GM19023 (cell line): ENCODE data around the gene JAK1.
"Not testable (repeated sequence)": the region's sequence is repeated elsewhere in the genome, so short reads cannot be mapped to it uniquely, and the experiment has no call there.

Source experiments
- ATAC-seq: cut with Tn5 transposase; IDR thresholded peaks from one replicate; pipeline ENCODE4 v1.9.1; 2021; ENCODE audit warnings: mild to moderate bottlenecking, moderate library complexity; ENCODE audit not compliant: unreplicated experiment

The JAK1 gene

DNA sequence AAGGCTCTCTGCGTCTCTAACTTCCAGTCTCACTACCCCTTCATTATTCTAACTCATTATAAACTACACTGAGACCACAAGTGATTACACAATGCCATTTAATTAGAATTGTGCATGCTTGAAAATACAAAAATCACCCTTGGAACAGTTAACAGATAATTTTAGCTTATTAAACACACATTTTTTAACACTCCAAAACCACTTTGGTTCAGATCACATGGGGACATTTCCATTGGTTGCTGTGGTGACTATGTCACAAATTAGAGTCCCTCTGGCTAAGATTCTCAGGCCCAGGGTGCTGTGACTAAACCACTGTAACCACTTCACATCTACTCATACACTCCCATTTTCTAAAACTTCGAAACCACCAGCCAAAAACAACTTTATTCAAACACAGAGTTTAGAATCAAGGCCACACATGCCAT is 43.0 kb downstream of the JAK1 start:
- no peak for ATAC-seq

DNA sequence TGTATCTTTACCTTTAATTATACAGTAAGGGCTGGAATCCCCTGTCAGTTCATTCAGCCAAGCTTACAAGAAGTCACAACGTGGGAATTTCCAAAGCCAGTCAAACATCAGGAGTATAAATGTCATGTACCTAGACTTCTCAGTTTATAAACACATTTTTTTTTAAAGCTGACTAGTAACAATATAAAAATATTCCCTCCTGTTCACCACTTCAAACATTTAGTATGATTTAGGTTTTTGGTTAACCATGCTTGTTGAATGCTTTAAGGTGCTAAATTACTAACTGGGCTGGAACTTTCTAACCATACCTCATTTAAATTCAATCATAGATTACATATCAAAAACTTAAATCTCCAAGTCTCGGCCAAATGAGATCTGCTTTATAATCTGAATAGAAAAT is 44.0 kb downstream of the JAK1 start:
- ATAC-seq, result no peak

DNA sequence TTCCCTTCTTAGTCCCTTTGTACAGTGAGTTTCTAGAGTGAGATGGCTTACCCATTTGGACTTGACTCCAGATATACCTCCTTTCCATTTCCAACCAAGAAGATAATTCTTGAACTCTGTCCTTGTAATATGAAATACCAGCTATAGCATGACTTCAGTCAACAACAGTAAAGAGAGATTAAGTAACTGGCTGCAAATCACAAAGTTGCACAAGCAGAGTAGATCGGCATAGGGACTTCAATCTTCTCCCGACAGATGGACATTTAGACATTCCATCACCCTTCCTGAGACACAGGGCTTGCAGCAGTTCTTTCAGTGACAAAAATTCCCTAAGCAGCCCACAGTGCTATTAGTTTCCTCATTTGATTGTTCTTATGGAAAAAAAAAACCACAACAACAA is 44.6 kb downstream of the JAK1 start:
- no peak for ATAC-seq

DNA sequence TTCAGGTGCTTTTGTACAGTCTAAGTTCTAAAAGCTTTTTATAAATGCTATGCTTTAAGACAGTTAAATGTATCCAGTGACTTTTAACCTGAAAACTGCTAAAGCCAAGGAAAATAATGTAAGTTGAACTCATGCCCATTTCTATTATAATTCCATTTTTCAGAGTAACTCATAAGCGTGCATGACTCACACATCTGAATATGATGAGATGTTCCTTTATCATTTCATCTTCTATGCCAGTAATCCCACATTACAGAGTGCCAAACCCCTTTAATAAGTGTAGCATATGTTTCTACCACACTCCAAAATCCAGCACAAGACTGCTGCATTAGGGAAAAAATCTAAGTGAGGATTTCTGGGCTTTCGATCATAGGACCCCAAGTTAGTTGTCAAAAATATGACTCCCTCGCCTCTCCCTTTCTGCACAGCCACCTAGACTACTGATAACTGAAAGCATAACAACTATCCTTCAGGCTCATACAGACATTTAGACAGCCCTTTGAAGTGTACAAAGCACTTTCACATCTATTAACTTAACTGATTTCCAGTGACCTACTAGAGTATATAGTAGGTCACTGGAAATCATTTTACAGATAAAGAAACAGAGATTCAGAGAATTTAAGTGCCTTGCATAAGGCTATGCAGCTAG is 45.3 kb downstream of the JAK1 start:
- ATAC-seq, result no peak

DNA sequence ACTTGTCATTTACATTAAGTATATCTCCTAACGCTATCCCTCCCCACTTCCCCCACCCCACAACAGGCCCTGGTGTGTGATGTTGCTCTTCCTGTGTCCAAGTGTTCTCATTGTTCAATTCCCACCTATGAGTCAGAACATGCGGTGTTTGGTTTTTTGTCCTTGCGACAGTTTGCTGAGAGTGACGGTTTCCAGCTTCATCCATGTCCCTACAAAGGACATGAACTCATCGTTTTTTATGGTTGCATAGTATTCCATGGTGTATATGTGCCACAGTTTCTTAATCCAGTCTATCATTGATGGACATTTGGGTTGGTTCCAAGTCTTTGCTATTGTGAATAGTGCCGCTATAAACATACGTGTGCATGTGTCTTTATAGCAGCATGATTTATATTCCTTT is 47.2 kb downstream of the JAK1 start:
- ATAC-seq, result not testable (repeated sequence)

DNA sequence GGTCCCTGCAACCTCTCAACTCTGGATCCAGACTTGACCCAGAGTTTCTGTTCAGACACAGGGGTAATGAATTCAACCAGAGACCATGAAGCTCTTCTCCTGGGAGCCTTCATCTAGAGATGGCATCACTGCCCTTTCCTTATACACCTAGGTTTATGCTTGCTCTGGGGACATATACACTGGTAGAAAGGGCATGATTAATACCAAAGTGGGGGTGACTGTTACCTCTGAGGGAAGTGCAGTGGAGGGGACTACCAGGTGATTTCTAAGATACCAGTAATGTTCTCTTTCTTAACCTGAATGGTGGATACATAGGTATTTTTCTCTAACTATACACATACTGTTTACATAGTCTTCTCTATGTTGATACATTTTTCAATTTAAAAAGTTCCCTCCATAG is 48.4 kb downstream of the JAK1 start:
- ATAC-seq, result no peak

DNA sequence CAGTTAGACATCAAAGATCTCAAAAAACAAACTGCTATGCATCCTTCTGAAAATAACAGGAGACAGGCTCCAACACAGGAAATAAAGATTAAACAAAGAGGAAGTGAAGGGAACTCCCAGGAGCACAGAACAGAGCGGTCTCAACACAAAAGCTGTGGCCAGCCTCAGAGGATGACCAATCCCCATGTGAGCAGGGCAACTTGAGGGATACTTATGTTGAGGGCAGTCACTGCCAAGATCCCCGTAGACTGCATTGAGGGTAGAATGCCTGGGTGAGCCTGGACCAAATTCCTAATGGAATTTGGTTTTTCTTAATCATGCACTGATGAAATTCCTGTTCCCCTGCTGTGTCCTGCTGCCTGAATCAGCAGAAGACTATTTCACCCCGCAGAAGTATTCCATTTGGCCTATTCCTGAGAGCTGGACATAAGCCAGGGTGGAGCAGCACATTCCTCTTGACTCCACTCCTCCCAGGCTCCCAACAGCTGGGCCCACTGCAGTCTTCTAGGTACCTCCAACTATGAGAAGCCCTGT is 49.0 kb downstream of the JAK1 start:
- ATAC-seq, result no peak

DNA sequence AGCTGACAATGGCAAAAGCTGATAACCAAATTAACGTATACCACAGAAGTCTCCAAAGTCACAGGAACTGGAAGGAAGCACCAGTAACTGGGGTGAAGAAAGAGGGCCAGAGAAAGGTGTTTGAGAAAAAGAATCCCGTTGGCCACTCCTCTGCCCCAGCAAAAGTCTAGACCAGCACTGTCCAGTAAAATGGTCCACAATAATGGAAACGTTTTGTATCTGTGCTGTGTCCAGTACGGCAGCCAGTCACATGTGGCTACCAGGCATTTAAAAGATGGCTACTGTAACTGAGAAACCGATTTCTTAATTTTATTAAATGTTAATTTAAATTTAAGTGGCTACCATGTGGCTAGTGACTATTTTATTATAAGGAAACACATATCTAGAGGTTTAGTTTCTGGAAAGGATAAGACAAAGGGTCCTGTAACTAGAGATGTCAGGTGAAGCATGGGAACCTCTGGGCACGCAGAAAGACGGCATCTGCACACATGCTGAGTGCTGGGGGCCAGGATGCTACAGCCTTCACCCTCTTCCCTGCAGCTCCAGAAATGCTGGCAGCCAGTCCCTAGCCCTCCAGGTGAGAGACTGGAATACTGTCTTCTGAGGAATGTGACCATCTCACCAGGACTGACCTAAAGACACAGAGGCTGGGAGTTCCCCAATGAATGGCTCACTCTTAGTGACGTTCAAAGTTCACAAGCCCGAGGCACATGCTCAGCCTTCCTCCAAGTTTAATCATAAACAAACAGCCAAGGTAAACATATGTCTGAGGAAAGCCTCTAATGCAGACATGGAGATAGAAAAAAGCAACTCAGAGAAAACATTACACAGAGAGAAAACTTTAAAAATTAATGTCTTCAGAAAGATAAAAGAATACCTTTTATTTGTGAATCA is 50.7 kb downstream of the JAK1 start:
- ATAC-seq, result no peak

DNA sequence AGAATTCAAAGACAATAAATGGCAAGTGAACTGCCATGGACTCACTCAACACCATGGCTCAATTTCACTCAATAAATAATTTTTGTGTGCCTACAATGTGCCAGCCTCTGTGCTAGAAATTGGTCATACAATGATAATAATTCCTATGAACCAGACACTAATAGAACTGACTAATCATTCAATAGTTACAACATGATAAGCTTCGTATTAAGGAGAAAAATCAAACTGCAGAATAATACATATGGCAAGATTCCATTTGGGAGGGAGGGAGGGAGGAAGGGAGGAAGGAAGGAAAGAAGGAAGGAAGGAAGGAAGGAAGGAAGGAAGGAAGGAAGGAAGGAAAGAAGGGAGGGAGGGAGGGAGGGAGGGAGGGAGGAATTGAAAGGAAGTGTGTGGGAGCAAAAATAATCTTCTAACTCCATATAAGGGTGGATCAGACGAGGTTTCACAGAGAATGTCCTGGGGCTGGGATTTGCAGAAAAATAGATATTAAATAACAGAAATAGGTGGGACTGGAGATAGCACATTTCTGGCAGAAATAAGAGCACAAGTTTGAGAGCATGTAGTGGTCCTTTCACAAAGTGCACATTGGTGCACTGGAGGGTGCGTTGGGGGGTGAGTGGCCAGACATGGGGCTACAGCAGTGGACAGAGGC is 52.9 kb downstream of the JAK1 start:
- ATAC-seq, result no peak

DNA sequence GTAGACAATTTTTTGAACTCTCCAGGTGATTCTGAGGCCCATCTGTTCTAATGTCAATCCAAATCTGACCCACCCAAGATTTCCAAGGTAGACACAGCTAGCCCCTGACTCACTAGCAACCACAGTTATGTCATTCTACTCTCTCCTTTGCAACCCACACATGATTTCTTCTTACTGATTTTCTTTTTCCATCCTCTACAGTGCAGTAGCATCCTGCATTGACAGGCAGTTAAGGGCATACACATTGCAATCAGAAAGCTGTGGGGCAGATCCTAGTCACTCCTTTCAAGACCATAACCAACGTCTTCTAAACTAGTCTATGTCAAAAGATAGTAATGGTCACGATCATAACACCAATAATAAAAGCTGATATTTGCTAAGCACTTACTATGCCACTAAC is 54.2 kb downstream of the JAK1 start:
- ATAC-seq, result no peak

DNA sequence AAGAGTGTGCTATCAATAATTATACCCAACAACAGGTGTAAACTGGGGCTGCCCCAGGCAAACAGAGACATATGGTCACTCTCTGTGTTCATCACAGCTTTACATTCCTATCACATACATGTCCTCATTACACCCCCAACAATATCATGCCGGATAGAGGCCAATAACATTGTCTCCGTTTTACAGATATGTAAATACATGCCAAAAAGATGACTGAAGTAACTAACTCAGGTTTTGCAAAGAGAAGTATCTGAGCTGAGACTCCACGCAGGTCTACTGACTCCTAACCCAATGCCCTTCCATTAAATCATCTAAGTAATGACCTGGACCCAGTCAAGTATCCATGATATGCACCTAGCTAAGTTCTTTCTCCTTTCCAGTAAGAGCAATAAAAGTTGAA is 55.0 kb downstream of the JAK1 start:
- ATAC-seq, result no peak

DNA sequence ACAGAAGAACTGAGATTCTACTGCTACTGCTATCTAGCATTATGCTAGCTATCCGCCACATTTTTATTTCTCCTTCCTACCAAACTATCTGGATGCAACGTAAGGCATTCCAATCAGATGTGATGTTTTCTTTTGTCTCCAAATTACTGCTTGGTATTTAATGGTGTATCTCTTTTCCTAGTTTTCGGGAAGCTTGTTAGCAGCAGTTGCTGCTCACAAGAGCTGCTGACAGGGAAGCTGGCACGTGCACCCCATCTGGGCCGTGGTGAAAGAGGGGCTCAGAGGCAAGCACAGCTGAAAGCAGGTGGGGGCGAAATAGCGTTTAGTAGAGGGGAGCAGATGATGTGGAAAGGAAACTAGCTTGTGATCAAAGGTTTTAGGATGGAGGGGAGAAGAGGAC is 57.3 kb downstream of the JAK1 start:
- ATAC-seq, result no peak

DNA sequence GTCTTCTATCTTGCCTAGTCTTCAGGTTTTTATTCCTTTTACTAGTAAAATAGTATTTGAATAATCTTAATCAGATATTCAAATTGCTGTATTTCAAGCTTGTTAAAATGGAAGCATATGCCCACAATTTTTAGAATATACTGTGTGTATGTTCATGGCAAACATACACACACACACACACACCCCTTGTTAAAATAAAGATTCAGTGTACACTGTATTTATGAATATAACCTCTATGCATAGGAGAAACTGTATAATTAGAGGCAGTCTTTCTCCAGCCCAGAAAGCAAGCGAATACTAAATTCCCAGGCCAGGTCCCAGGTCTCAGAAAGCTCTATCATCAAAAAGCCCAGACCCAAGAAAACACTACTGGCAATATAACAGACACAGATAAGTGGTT is 57.8 kb downstream of the JAK1 start:
- ATAC-seq, result no peak

DNA sequence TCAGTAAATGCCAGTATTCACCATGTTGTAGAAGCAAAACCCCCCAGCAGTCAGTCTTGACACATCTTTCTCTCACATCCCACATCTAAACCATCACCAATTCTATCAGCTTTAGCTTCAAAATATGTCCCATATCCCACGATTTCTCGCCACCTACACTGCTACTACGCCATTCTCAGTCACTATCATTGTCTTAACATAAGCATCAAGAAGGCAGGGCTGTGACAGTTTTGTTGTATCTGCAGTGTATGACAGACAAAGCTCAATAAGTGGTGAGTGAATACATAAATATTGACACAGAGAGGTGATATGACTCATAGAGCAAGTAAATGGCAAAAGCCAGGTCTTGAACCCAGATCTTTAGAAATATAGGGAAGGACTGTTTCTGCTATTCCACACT is 59.9 kb downstream of the JAK1 start:
- no peak for ATAC-seq

DNA sequence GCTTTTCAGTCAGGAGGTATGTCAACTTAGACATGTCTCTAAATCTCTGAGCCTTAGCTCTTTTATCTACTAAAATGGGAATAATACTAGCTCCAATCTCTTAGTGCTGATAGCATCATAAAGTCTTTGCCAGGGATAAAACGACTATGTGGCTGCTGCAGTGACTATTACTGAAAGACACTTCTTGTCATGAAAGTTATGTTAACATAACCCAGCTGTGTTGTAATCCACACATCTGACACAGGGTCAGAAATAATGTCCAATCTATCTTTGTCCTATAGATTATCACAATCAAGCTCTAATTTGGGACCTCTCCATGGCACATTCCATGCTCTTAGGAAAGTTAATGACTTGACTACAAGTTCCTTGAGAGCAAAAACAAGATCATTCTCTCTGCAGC is 62.8 kb downstream of the JAK1 start:
- ATAC-seq, result no peak

DNA sequence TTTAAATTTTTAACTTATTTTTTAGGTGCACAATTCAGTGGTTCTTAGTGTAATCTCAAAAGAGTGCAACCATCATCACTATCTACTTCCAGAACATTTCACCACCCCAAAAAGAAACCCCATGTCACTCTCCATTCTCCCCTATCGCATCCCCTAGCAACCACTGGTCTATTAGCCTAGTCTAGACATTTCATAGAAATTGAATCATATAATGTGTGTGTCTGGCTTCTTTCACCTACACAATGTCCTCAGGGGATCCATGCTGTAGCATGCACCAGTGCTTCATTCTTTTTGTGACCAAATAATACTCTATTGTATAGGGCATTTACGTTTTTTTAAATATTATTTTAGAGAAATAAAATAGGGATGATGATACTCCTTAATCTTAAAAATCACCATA is 64.7 kb downstream of the JAK1 start:
- no peak for ATAC-seq

DNA sequence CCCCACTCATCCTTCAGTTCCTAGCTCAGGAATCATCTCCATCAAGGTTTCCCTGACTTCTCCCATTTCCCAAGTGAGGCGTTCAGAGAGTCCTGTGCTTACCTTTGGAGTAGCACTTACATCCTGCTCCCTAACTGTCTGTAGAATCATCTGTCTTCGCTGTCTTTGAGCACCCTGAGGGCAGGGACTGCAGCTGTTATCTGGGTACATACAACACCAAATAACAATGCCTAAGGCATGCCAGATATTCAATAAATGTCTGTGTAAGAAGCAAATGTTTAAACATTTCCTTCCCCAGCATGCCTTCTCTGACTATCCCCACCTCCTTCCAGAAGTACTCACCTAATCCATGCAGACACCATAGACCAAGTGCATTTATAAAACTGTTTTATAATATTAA is 65.4 kb downstream of the JAK1 start:
- no peak for ATAC-seq

DNA sequence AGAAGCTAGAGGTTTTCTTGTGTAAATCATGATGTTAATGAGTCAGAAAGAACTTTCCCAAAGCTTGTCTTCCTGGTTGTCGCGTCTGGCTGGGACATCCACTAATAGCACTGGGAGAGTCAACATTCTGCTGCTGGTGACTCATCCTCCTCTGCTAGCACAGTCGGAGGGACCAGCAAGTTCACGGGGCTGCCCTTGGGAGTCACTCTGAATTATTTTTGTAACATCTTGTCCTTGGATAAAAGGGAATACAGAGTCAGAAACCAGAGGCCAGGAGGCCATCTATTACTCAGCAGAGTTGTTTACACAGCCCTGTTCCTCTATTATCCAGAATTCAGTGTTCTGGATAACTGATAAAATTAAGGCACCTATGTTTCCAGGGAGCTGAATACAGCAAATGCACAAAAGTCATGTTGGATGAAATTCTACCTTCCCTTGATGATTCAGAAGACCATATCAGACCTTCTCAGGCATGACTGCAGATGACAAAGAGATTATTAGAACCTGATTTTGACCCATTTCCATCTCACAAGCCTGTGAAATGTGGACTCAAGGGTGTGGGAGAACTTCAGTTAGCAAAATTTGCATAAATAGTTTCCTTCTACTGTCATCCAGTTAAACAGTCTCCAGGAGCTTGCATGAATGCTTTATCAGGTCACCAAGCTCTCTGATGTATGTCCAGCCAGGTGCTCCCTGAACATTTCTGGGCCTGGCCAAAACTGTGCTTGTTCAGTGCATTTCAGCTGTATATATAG is 68.1 kb downstream of the JAK1 start:
- peak; percentile 52 for ATAC-seq

DNA sequence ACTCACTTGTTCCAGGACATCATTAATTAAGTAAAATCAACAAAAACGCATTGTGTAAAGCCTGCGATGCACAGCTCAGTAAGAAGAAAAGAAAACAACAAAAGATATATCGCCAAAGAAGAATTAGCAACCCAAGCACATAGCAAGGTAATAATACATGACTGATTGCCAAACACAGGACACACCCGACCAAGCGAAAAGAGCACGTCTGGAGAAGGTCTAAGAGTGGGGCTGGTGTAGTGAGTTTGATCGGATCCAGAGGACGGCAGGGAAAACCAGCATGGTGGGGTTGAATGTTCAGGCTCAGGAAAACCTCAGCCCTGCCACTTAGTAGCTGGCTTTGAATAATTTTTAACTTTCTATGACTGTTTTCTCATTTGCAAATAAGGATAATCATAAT is 69.8 kb downstream of the JAK1 start:
- ATAC-seq, result no peak

DNA sequence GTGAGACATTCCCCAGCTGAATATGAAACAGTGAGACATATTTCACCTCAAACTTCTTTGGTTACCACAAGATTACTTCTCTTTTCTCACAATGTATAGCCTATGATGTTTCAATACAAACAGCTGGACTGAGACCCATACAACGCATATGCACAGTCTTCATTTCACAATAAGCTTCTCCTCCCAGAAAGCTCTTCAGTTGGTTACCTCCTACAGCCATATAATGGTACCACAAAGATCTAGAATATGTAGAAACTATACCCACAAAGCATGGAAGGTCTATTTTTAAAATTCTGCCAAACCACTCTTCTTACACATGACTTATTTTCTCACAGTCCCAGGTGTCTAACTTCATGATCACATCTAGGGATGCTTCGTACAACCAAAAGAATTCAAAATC is 70.8 kb downstream of the JAK1 start:
- peak; percentile 70 for ATAC-seq
